HS-27A (cell line): Measurements from ENCODE around the gene ANKRD31.

Experiments
- DNase-seq: peaks from one replicate; pipeline ENCODE4 v3.0.0-alpha.2; 2012; ENCODE audit warnings: low read depth, missing footprints

The ANKRD31 gene

DNA sequence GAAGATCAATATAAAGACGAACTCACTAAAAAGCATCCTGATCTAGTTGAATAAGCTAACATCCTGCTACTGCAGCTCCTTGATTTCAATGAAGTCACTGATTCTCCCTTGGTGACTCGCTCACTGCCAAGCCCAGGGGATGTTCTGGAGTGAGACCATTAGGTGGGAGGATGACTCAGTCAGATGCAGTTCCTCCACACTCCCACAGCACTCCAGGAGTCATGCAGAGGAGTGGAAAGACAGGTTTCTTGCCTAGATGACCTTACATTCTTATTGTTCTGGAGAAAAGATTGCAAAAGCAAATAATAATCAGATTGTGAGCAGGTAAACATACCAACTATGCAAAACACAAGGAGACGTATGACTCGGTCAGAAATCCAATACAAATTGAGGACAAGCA is 199.6 kb downstream of the ANKRD31 start:
- no peak for DNase-seq

DNA sequence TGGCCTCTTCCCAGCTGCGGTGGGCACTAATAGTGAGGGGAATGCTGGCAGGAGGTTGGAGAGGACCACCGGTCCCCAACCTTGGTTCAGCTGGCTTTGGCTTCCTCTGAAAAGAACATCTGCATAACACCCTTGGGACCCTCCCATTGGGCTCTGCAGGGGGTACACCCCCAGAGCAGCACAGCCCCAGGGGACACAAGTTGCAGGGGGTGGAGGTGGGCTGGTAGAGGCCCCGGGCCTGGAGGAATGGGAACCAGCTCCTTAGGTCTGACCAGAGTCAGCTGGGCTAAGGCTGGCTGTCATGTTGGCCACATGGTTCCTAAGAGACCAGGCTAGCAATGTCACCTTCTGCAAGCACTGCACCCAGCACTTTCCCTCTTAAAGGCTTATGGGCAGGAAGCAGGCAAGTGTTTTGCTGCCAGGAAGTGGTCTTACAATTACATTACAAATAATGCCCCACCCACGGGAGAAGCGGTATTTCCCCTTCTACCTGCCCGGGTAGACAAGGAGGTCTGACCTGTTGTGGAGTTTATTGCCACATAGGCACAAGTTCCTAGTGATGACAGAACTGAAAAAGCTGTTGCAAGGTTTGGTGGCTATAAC is 202.4 kb downstream of the ANKRD31 start:
- DNase-seq: no peak

DNA sequence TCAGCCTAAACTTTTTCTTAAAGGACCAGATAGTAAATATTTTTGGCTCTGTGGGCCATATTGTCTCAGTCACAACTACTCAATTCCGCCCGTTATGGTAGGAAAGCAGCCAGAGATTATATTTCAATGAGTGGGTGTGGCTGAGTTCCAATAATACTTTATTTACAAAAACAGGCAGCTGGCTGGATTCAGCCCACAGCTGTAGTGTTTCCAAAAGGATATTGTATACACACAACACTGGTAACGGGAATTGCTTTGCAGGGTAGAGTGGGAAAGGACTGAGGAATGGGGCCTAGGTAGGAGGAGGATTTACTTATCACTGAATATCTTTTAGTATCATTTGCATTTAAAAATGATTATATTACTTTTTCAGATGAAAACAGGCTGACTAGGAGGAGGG is 205.3 kb downstream of the ANKRD31 start:
- no peak for DNase-seq

DNA sequence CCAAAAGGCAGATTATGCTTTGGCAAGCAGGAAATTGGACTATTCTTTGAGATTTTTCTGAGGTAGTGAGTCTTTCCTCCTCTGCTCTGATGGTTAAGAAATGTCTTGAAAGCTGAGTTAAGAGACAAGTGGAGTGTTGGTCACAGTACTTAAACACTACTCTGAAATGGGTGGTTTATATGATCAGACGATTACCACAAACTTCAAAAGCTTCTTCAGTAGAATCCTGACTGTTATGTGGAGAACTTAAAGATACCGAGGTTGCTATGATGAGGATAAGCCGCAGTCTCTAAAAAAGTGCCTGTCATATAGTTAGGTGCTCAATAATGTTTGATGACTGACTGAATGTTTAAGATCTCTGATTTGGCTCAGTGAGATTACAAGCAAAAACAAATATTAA is 208.6 kb downstream of the ANKRD31 start:
- DNase-seq: no peak

DNA sequence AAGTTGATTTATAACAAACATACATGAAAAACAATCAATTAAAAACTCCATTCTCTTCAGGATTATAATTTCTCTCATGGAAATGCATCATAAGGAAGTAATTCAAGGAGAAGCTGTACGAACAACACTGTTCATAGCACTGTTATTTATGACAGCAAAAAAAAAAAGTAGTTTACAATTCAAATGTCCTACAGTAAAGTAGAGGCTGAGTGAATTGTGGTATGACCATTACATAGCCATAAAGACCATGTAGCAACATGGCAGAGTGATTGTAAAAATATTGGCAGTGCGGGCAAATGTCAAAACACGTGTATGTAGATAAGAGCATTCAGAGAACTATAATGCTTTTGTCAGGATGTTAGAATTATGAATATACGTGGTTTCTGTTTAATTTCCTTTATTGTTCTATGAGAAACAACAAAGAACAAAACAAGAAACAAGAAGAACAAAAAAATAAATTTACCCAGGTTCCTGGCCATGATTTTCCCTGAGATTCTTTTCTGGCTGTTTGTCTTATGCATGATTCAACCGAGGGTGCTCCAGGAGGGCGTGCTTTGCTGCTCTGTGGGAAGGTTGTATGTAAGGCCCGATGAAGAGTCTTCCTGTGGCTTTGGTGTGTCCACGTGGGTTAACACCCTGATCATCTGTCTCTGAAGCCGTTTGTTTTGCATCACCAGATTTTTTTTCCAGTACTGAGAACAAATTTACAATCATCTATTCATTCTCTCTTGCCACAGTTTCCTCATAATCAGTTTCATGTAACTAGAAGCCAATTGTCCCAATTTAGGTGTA is 213.1 kb downstream of the ANKRD31 start:
- no peak for DNase-seq

DNA sequence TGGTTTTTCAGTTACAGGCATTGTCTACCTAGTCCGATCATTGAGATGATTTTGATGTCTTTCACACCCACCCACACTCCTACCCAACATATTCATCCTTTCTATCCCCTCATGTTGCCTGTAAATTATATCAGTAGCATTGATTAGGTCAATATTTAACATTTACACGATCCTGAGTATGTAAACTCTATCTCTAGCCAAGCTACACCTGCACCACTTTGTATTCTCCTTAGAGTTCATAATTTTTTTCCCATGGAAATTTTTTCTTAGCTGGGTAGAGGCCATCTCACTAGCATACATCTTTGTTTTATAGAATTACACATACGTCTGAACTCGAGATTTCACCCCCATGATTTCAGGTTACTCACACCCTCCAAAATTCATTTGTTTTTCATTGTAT is 214.9 kb downstream of the ANKRD31 start:
- no peak for DNase-seq

DNA sequence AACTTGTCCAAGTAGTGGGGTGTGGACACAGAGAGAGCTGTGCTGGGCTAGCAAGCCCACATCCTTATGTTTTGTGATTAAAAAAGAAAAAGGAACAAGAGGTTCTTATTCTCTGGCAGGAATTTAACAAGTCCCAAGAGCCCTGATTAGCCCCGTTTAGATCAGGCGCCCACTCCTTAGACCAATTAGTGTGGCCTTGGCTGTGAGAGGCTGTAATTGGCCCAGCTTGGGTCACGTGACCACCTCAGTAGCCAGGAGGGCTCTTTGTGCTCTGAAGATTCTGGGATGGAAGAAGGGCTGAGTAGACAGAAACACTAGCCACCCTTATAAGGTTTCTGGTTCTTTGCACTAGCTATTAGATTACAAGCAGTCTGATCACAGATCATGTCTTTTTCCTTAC is 215.5 kb downstream of the ANKRD31 start:
- no peak for DNase-seq

DNA sequence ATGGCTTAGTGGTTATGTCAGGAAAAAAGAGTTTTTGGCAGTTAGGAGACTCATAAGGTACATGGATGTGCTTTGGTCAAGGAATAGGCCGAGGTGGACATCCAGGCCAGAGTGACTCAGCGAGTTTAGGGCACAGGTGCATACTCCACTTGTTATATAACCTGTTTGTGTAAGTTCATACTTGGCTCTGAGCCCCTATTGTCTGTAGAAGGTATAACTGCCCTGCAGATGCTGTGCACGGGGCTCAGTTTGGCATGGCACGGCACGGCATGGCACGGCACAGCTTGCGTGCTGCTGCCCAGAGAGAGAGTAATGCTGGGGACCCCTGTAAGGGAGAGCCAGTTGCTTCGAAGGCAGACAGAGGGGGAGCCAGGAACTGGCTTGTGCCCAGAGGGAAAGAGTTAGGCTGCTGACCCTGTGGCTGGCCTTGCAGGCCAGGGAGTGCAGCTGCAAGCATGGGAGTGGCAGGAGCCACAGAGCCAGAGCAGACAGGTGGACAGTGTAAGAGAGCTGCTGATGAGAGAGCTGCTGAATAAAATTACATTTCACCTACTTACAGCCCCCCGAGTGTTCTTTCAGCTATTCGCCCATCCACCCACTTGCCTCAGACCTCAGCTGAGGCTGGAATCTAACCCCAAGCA is 216.5 kb downstream of the ANKRD31 start:
- no peak for DNase-seq

DNA sequence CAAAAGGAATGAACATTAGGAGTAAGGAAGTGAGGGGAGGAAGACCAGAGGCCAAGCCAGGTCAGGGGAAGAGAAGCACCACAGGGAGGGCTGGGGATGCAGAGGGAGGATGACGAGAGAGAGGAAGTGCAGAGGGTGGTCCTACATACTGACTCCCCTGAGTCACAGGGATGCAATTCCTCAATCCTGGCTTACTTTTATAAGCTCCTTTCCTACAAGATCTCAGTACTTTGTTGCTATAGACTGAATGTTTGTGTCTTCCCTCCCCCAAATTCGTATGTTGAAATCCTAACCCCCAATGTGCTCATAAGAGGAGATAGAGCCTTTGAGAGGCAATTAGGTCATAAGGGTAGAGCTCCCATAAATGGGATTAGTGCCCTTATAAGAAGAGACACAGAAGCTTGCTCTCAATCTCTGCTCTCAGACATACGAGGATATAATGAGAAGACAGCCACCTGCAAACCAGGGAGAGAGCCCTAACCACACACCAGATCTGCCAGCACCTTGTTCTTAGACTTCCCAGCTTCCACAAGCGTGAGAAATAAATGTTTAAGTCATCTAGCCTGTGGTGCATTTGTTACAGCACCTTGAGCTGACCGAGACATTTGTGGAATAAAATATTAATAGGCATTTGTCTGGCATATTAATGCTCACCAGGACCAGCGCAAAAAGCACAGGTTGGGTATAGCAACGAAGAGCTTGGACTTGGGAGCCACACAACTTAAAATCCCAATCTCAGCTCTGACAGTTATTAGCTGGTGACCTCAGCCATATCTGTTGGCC is 217.7 kb downstream of the ANKRD31 start:
- DNase-seq: no peak
